ENCODE results near the gene ATP2B2.

The ATP2B2 gene

GRCh38 chr3:10483364-10483675, 22.1 kb downstream of the ATP2B2 start:
- H3K27ac ChIP-seq: no peak overlapping the region

DNA sequence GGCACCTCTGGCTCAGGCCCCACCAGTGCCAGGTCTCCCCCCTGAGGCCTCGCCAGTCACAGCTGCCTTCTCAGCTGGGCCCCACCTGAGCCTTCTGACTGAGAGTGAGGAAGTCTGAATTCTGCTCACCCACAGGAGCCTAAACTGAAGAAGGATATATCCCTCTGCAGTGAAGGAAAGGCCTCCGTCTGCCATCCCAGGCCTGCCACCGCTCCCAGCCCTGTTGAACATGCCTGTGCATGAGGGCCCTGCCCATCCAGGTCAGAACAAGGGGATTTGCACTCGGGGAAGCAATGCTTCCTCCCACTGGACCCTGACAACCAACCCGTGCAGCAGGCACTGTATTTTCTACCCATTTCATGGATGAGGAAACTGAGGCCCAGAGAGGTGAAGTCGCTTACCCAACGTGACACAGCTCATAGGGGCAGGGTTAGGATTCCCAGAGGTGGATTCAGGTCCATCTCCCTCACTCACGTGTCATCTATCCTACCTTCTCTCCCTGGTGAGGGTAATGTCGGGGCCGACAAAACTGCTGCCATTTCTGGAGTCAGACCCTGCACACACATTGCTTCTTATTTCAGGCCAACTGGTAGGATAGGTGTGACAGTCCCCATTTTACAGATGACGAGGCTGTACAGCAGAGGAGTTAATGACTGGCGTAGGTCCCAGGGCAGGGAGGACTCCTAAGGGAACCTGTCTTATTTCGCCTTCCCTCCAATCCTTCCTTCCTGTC, 22.6 kb downstream of the ATP2B2 start:
- DNase-seq (ENCODE audit: low spot score): no peak
- H3K4me3 ChIP-seq: no peak overlapping the region
- no peak overlapping the region for H3K27ac ChIP-seq
- TF ChIP-seq CTCF (IDR thresholded peaks at IDR 0.05): no peak

More at GRCh38 chr3:10483364-10483675, 22.1 kb downstream of the ATP2B2 start:
- no peak for DNase-seq (ENCODE audit: low spot score)
- TF ChIP-seq CTCF (IDR thresholded peaks at IDR 0.05): no peak
- H3K4me3 ChIP-seq: no peak overlapping the region

- H3K27ac ChIP-seq: no peak overlapping the region
- DNase-seq (ENCODE audit: low spot score): no peak
- no peak overlapping the region for H3K4me3 ChIP-seq
- no peak for TF ChIP-seq CTCF (IDR thresholded peaks at IDR 0.05)
These were observed 24.5 kb downstream of the ATP2B2 start for GRCh38 chr3:10480871-10481378.

DNA sequence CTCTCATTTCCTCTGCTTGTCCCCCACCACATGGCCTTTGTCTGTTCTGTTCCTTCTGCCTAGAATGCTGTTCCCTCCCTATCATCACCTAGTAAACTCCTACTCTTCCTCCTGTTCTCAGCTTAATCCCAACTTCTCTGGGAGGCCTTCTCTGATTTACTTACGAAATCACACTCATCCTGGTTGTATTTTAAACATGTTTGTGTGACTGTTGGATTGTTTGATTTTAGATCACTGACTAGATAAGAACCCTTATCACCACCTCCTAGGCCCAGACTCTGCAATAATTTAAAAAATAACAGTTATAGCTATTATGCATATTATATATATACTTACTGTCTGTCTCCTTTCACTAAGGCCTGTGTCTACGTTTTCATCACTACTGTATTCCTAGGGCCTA, 26.1 kb downstream of the ATP2B2 start:
- DNase-seq (ENCODE audit: low spot score): no peak
- Histone ChIP-seq H3K27ac (no peak overlapping the region), H3K4me3 (no peak overlapping the region)
- TF ChIP-seq CTCF (IDR thresholded peaks at IDR 0.05): no peak

- DNase-seq (ENCODE audit: low spot score): no peak
- no peak overlapping the region for H3K27ac ChIP-seq
- no peak for TF ChIP-seq CTCF (IDR thresholded peaks at IDR 0.05)
- no peak overlapping the region for H3K4me3 ChIP-seq
These were observed 29.4 kb downstream of the ATP2B2 start for GRCh38 chr3:10475983-10476382.

DNA sequence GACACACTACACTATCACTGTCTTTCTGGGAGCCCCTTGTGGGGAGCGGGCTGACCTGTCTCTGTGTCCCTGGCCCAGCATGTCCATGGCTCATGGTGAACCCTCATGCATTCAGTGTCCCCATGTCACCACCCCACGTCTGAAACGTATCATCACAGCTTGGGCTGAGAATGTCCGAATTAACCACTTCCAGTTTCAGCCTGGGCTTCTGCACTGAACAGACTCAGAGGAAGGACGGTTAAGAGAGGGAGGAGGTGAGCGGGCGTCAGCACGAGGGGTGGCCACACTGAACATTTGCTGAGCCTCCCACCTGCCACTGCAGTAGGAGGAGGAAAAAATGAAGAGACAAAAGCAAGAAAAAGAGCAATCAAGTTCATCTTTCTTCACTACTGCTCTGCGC, 30.5 kb downstream of the ATP2B2 start:
- no peak overlapping the region for H3K4me3 ChIP-seq
- DNase-seq (ENCODE audit: low spot score): no peak
- TF ChIP-seq CTCF (IDR thresholded peaks at IDR 0.05): no peak
- no peak overlapping the region for H3K27ac ChIP-seq

DNA sequence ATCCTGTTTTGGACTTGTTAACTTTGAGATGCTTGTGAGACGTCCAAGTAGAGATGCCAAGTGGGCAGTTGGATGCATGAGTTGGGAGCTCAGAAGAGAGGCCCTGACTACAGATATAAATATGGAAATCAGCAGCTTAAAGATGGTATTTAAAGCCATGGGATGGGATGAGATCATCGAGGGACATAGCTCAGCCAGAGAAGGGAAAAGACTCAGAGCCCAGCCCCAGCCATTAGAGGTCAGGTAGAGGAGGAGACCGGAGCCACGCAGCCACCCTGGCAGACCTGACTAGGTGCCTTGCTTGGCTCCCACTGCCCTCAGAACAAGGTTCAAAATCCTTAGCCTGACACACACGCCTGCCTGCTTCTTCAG, 31.1 kb downstream of the ATP2B2 start:
- no peak for DNase-seq (ENCODE audit: low spot score)
- Histone ChIP-seq H3K4me3 (no peak overlapping the region), H3K27ac (no peak overlapping the region)
- TF ChIP-seq CTCF (IDR thresholded peaks at IDR 0.05): no peak

Data from coronary artery (tissue), 2 donors.